T-cell (primary cell): ENCODE results near the gene NBPF26. TPM values are rescaled to one million over a fixed set of nuclear protein-coding genes. Genes with fewer than 3 reads are reported as not detected.
"Not testable (repeated sequence)": the region's sequence is repeated elsewhere in the genome, so short reads cannot be mapped to it uniquely, and the experiment has no call there.

ENCODE experiments used
- ATAC-seq, 4 experiments: fragments of 200-7000 bp in 3 of 4; fragments of 150-1000 bp in 1 of 4; cut with Tn5 transposase; replicated peaks in 1 of 4; 1 replicate in 3 of 4; 2 replicates in 1 of 4; pipeline ENCODE4 v1.10.0; 2021; ENCODE audit warnings: moderate library complexity in 3 of 4, mild to moderate bottlenecking in 2 of 4, moderate number of reproducible peaks in 1 of 4
- CTCF ChIA-PET, 2 donors: fragments of 300-600 bp; sonication (Branson Sonifier 250); formaldehyde crosslinking; loops; one replicate each; lab custom pipeline; 2022; ENCODE audit warnings: antibody characterized with exemption in 2 of 2; lab: Charles Lee
- POLR2A ChIA-PET, 2 donors: fragments of 300-600 bp; sonication (Branson Sonifier 250); formaldehyde crosslinking; loops; one replicate each; lab custom pipeline; 2022; ENCODE audit warnings: antibody characterized with exemption in 2 of 2; lab: Charles Lee
- DNase-seq, 35 experiments: peaks; one replicate each; pipeline versions ENCODE4 v3.0.0 to v3.0.0-alpha.2; 2013 to 2023
- H3K27ac ChIP-seq: one replicate; pipeline ENCODE4 v1.5.1; 2013; ENCODE audit warnings: low read length
- H3K27me3 ChIP-seq, 2 experiments: replicated peaks in 1 of 2; 1 replicate in 1 of 2; 2 replicates in 1 of 2; pipeline versions ENCODE4 v1.6.1 to v1.7.0; 2013; ENCODE audit warnings: low read length in 1 of 2, mixed read lengths in 1 of 2; ENCODE audit not compliant: control insufficient read depth in 2 of 2, insufficient read depth in 2 of 2; ENCODE audit errors: extremely low read depth in 1 of 2
- H3K36me3 ChIP-seq, 2 donors: 1 replicate in 1 of 2; 2 replicates in 1 of 2; pipeline versions ENCODE4 v1.6.1 to v1.7.0; 2013; ENCODE audit warnings: low read length in 1 of 2; ENCODE audit not compliant: control insufficient read depth in 2 of 2, insufficient read depth in 1 of 2; ENCODE audit errors: extremely low read depth in 1 of 2
- H3K4me1 ChIP-seq, 2 experiments: 1 replicate in 1 of 2; 2 replicates in 1 of 2; pipeline versions ENCODE4 v1.6.1 to v1.7.0; 2013; ENCODE audit warnings: low read length in 2 of 2, mixed read lengths in 1 of 2; ENCODE audit not compliant: insufficient read depth in 2 of 2, control insufficient read depth in 1 of 2; ENCODE audit errors: extremely low read depth in 1 of 2
- H3K4me3 ChIP-seq, 2 donors: 1 replicate in 1 of 2; 2 replicates in 1 of 2; pipeline versions ENCODE4 v1.5.1 to v1.7.0; 2013; ENCODE audit warnings: mild to moderate bottlenecking in 2 of 2, low read length in 1 of 2, moderate library complexity in 1 of 2; ENCODE audit not compliant: control insufficient read depth in 1 of 2; ENCODE audit errors: extremely low read depth in 1 of 2
- H3K9me3 ChIP-seq: 2 replicates; pipeline ENCODE4 v1.7.0; 2013
- H3K27ac Mint-ChIP-seq, 2 donors: one replicate each; pipeline ENCODE4 v1.8.0; 2020 to 2021; ENCODE audit warnings: mild to moderate bottlenecking in 2 of 2, mixed read lengths in 2 of 2
- H3K27me3 Mint-ChIP-seq, 2 donors: one replicate each; pipeline ENCODE4 v1.8.0; 2021 to 2022; ENCODE audit warnings: mixed read lengths in 2 of 2
- H3K36me3 Mint-ChIP-seq: one replicate; pipeline ENCODE4 v1.8.0; 2021; ENCODE audit warnings: mixed read lengths
- H3K4me1 Mint-ChIP-seq, 3 donors: one replicate each; pipeline ENCODE4 v1.8.0; 2020 to 2022; ENCODE audit warnings: mixed read lengths in 3 of 3, mild to moderate bottlenecking in 1 of 3
- H3K4me3 Mint-ChIP-seq, 3 donors: one replicate each; pipeline ENCODE4 v1.8.0; 2020 to 2022; ENCODE audit warnings: mild to moderate bottlenecking in 3 of 3, mixed read lengths in 3 of 3, moderate library complexity in 3 of 3
- H3K9me3 Mint-ChIP-seq, 3 donors: one replicate each; pipeline ENCODE4 v1.8.0; 2020 to 2022; ENCODE audit warnings: mixed read lengths in 3 of 3
- total RNA-seq, 35 experiments: library from RNA in 6 of 35; stranded (reverse) in 6 of 35; fragments of 120-200 nt in 1 of 35; gene quantifications; one replicate each; pipeline versions ENCODE4 v1.2.1 to v1.2.4 and lab custom pipeline; 2013 to 2026

Gene NBPF26
- total RNA-seq, 5 donors from 2014 or later (not counting 1 experiment from before 2014, with no cell fraction given) = 31.4 to 66.5 (median 41.2) TPM

GRCh38 chr1:120881934-120882333, 158.2 kb downstream of the NBPF26 start:
- peaks cover 0 to 13% (median 3%) of the 10 kb centered on the region in 3 donors for H3K4me1 Mint-ChIP-seq
- ATAC-seq, H3K27ac Mint-ChIP-seq, H3K36me3 ChIP-seq, POLR2A ChIA-PET, H3K27ac ChIP-seq, H3K4me1 ChIP-seq, H3K27me3 ChIP-seq, CTCF ChIA-PET, H3K27me3 Mint-ChIP-seq, H3K9me3 ChIP-seq, DNase-seq, H3K4me3 Mint-ChIP-seq, H3K9me3 Mint-ChIP-seq, H3K36me3 Mint-ChIP-seq, H3K4me3 ChIP-seq: not testable (repeated sequence)

Other genes starting within 250 kb of the NBPF26 start
- not detected for gene PPIAL4A, start 165.8 kb downstream of the NBPF26 start, total RNA-seq